MCF 10A (cell line): ENCODE results near the gene CGAS. TPM values are rescaled to one million over a fixed set of nuclear protein-coding genes. Genes with fewer than 3 reads are reported as not detected.
A peak's percentile ranks its signal among the peaks of the same experiment; 100 is the strongest.

Experiments used
- BruUV-seq: library from RNA; stranded (reverse); fragments of 400-500 nt; replicated peaks from 2 replicates; lab custom pipeline; 2021; lab: Mats Ljungman, UMichigan
- CTCF ChIA-PET: fragments of 300-600 bp; sonication (Branson Sonifier 250); formaldehyde crosslinking; extraction: SDS; loops from one replicate; lab custom pipeline; 2021; ENCODE audit warnings: antibody characterized with exemption, inconsistent platforms; lab: Yijun Ruan, JAX
- POLR2A ChIA-PET: fragments of 300-600, 350-650 bp; sonication (Branson Sonifier 250); formaldehyde crosslinking; extraction: SDS; loops from one replicate; lab custom pipeline; 2020; ENCODE audit warnings: antibody characterized with exemption, inconsistent platforms; lab: Yijun Ruan, JAX
- DNase-seq: peaks from one replicate; pipeline ENCODE4 v3.0.0-alpha.2; 2018; ENCODE audit not compliant: unreplicated experiment
- H3K27ac Mint-ChIP-seq: one replicate; pipeline ENCODE4 v1.8.0; 2022; ENCODE audit warnings: mild to moderate bottlenecking, low read depth, mixed read lengths; ENCODE audit not compliant: unreplicated experiment
- H3K27me3 Mint-ChIP-seq: one replicate; pipeline ENCODE4 v1.8.0; 2022; ENCODE audit warnings: mixed read lengths; ENCODE audit not compliant: insufficient read depth, unreplicated experiment
- H3K36me3 Mint-ChIP-seq: one replicate; pipeline ENCODE4 v1.8.0; 2022; ENCODE audit warnings: mild to moderate bottlenecking, moderate library complexity, mixed read lengths; ENCODE audit not compliant: insufficient read depth, unreplicated experiment
- H3K4me1 Mint-ChIP-seq: one replicate; pipeline ENCODE4 v1.8.0; 2022; ENCODE audit warnings: mixed read lengths; ENCODE audit not compliant: insufficient read depth, unreplicated experiment
- H3K4me3 Mint-ChIP-seq: one replicate; pipeline ENCODE4 v1.8.0; 2022; ENCODE audit warnings: mild to moderate bottlenecking, moderate library complexity, mixed read lengths; ENCODE audit not compliant: unreplicated experiment
- H3K9me3 Mint-ChIP-seq: one replicate; pipeline ENCODE4 v1.8.0; 2022; ENCODE audit warnings: mixed read lengths; ENCODE audit not compliant: unreplicated experiment
- intact Hi-C: fragments of 100-400 bp; cut with micrococcal nuclease; formaldehyde crosslinking; loops from 2 replicates; pipeline ENCODE4 v1.14.1; 2022
- total RNA-seq: library from RNA; stranded (reverse); gene quantifications from 2 replicates; pipeline ENCODE4 v1.2.3, GENCODE V29; 2022
- TF ChIP-seq, protein P1 (sequence below): fragments of 200-600 bp; IDR thresholded peaks from one replicate; pipeline ENCODE4 v1.8.0; 2022; ENCODE audit warnings: antibody characterized with exemption, mild to moderate bottlenecking; ENCODE audit not compliant: unreplicated experiment

CGAS gene
- total RNA-seq, 1 experiment from 2014 or later: 11.6 TPM

DNA sequence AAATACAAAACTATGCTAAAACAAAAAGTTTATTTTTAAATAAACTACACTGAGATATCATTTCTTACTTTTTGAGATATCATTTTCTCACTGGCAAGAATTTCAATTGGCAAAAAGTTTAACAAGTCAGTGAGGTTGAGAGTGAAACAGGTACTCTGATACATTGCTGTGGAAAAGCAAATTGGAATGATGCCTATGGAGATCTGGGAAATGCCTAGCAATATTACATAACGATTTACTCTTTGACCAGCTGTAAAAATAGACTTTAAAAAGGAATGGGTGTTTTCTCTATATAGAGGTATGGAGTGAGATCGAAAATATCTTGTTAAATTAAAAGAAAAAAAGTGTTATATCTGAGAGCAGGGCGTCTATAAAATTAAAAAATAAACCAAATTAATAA is 16.9 kb downstream of the CGAS start:
- H3K27ac Mint-ChIP-seq: no peak overlapping the region
- no TSS peak for BruUV-seq
- ChIA-PET POLR2A (interaction anchor here (0.7 kb wide), 1 partner anchor 15 kb away, joined by 3 read pairs; no protein-coding TSS in a partner anchor), CTCF (interaction anchor here (1.2 kb wide), 1 partner anchor 25 kb away, joined by 3 read pairs; no protein-coding TSS in a partner anchor)
- intact Hi-C loops: no loop called here
- H3K9me3 Mint-ChIP-seq: no peaks in the 10 kb centered on the region
- H3K4me1 Mint-ChIP-seq: no peaks in the 10 kb centered on the region
- peaks cover 82% of the 10 kb centered on the region for H3K36me3 Mint-ChIP-seq
- H3K4me3 Mint-ChIP-seq: no peak overlapping the region
- DNase-seq: no peak
- no peaks in the 10 kb centered on the region for H3K27me3 Mint-ChIP-seq
- TF ChIP-seq, protein P1, sequence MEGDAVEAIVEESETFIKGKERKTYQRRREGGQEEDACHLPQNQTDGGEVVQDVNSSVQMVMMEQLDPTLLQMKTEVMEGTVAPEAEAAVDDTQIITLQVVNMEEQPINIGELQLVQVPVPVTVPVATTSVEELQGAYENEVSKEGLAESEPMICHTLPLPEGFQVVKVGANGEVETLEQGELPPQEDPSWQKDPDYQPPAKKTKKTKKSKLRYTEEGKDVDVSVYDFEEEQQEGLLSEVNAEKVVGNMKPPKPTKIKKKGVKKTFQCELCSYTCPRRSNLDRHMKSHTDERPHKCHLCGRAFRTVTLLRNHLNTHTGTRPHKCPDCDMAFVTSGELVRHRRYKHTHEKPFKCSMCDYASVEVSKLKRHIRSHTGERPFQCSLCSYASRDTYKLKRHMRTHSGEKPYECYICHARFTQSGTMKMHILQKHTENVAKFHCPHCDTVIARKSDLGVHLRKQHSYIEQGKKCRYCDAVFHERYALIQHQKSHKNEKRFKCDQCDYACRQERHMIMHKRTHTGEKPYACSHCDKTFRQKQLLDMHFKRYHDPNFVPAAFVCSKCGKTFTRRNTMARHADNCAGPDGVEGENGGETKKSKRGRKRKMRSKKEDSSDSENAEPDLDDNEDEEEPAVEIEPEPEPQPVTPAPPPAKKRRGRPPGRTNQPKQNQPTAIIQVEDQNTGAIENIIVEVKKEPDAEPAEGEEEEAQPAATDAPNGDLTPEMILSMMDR: no peak

DNA sequence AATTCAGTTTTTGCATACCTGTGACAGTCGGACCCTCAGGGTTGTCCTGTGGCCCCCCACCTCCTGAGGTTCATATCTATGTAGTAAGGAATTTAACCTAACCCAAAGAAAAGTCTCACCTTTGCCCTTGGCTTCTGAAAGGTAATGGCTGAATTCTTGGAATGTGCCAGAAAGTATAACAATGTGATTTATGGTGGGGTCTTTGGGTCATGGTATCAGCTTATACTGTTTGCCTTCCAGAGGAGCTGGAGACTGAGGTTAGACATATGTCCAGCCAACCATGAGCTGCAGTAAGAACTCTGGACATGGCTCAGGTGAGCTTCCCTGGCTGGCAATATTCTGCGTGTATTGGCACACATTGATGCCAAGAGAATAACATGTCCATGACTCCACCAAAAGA is 30.6 kb downstream of the CGAS start:
- peaks cover 35% of the 10 kb centered on the region for H3K36me3 Mint-ChIP-seq
- H3K27me3 Mint-ChIP-seq: no peaks in the 10 kb centered on the region
- no peaks in the 10 kb centered on the region for H3K4me1 Mint-ChIP-seq
- POLR2A ChIA-PET: no interaction called here
- CTCF ChIA-PET: interaction anchor here (0.6 kb wide), 1 partner anchor 29 kb away, joined by 3 read pairs; no protein-coding TSS in a partner anchor
- intact Hi-C loops: no loop called here
- no peak for DNase-seq
- TF ChIP-seq, protein P1: no peak
- no peak overlapping the region for H3K4me3 Mint-ChIP-seq
- H3K9me3 Mint-ChIP-seq: no peaks in the 10 kb centered on the region
- no TSS peak for BruUV-seq
- H3K27ac Mint-ChIP-seq: no peak overlapping the region

DNA sequence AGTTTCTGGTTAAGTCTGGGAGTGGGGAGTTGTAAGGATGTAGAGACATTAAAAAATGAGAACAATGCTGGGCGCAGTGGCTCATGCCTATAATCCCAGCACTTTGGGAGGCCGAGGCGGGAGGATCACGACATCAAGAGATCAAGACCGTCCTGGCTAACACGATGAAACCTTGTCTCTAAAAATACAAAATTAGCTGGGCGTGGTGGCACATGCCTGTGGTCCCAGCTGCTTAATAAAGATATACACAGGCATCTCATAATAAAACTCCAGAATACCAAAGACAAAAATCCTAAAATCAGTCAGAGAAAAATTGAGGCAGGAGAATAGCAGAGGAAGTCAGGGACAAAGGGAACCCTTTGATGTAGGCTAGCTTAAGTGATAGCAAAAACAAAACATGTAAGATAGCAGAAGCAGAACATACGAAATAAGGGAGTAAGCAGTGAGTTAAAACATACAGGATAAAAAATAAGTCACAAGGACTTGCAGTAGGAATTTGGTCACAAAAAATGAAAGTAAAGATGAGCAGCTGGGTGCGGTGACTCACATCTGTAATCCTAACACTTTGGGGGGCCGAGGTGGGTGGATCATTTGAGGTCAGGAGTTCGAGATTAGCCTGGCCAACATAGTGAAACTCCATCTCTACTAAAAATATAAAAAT is 33.9 kb downstream of the CGAS start:
- ChIA-PET CTCF (interaction anchor here (0.7 to 1.1 kb wide), 2 partner anchors 30 to 184 kb away, joined by 3 read pairs; no protein-coding TSS in a partner anchor), POLR2A (no interaction called here)
- Mint-ChIP-seq H3K4me1 (no peaks in the 10 kb centered on the region), H3K9me3 (no peaks in the 10 kb centered on the region), H3K4me3 (no peak overlapping the region), H3K36me3 (peaks cover 12% of the 10 kb centered on the region), H3K27me3 (no peaks in the 10 kb centered on the region), H3K27ac (peak overlapping the region; percentile 65)
- DNase-seq: no peak
- no TSS peak for BruUV-seq
- intact Hi-C loops: no loop called here
- TF ChIP-seq, protein P1: no peak

DNA sequence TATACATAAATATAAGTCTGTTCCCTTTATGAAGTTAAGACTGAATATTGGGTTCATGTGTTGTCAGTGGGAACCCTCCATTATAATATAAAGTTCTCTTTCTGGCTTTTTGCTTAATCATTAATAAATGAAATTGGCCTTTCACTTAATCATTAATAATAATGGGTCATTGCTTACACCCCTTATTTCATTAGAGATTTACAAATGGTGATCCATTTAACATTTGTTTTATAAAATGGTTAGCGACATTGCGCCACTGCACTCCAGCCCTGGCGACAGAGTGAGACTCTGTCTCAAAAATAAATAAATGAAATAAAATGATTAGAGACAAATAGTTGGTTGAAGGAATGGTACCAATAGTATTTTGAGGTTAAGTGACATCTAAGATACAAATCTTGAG is 39.0 kb downstream of the CGAS start:
- Mint-ChIP-seq H3K9me3 (no peaks in the 10 kb centered on the region), H3K27ac (no peak overlapping the region), H3K4me1 (no peaks in the 10 kb centered on the region), H3K27me3 (no peaks in the 10 kb centered on the region), H3K4me3 (no peak overlapping the region), H3K36me3 (peaks cover 7% of the 10 kb centered on the region)
- DNase-seq: no peak
- ChIA-PET POLR2A (no interaction called here), CTCF (no interaction called here)
- intact Hi-C loops: no loop called here
- no TSS peak for BruUV-seq
- TF ChIP-seq, protein P1: no peak
